AG10803 (cell line): ENCODE data around the gene MRPS27.
A peak's percentile ranks its signal among the peaks of the same experiment; 100 is the strongest.

Source experiments
- DNase-seq: peaks from one replicate; pipeline ENCODE4 v3.0.0; 2010; ENCODE audit warnings: low read depth
- H3K4me3 ChIP-seq: 2 replicates; pipeline ENCODE4 v1.5.1; 2011; ENCODE audit warnings: mild to moderate bottlenecking, low read length, control low read depth
- TF ChIP-seq, protein P1 (sequence below): conservative IDR thresholded peaks from 2 replicates; pipeline ENCODE4 v1.5.1; 2011; ENCODE audit warnings: mild to moderate bottlenecking, low read length, control low read depth, inconsistent platforms

MRPS27 gene

DNA sequence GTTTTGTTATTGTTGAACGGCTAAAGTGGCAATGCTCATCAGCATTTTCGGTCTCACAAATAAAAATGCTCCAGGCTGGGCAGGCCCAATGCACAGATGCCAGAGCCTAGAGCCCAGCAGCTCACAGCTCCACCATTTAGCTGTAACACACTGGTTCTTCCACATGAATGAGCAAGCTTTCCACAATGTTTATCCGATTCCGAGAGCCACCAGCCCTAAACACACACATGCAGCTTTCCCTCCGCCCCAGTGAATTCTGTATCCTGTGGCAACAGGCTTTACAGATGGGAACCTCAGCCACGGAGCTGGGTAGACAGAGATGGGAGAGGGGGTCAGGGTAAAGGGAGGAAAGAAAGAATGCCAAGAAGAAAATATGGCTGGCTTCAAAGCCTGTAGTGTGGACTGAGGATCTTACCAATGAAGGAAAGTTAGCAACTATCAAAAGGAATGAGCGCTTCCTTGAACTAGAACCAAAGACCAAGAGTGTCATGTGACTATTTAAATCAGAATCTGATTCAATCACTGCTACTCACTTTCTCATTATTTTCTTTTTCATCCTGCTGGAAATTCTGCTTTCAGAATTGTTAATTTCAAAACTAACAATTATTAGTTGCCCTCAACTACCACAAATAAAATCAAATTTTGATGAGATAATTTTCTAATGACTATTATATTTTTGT lies 77.1 kb downstream of the MRPS27 start:
- H3K4me3 ChIP-seq: no peak overlapping the region
- no peak for DNase-seq
- TF ChIP-seq, protein P1, sequence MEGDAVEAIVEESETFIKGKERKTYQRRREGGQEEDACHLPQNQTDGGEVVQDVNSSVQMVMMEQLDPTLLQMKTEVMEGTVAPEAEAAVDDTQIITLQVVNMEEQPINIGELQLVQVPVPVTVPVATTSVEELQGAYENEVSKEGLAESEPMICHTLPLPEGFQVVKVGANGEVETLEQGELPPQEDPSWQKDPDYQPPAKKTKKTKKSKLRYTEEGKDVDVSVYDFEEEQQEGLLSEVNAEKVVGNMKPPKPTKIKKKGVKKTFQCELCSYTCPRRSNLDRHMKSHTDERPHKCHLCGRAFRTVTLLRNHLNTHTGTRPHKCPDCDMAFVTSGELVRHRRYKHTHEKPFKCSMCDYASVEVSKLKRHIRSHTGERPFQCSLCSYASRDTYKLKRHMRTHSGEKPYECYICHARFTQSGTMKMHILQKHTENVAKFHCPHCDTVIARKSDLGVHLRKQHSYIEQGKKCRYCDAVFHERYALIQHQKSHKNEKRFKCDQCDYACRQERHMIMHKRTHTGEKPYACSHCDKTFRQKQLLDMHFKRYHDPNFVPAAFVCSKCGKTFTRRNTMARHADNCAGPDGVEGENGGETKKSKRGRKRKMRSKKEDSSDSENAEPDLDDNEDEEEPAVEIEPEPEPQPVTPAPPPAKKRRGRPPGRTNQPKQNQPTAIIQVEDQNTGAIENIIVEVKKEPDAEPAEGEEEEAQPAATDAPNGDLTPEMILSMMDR: no peak

DNA sequence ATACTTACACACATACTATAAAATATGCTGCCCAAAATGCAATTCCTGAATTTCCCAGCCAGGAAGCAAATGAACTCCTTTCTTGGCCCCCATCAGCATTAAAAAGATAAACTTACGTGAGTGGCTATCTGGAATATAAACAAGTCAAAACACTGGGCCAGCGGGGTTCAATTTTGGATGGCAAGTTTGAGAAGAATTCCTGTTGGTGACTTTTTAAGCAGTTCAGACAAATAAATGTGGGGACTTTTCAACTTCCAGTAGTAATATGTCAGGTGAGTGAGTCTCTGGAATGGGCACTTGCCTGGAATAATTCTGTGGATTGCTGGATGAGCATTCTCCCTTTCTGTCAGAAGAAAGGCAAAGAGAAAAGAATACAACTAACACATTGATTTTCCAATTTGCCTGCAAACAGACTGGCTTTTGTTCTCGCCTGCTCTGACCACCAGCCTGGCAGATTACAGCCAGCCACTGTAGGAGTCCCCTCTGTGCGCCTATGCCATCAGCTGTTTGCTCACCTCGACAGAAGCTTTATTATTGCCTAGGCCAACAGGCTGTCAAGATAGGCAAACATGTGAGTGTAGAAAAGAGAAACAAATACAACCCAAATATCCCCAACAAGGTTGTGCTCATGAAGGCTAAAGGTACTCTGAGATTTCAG lies 78.6 kb downstream of the MRPS27 start:
- no peak overlapping the region for H3K4me3 ChIP-seq
- TF ChIP-seq, protein P1: no peak
- DNase-seq: no peak

DNA sequence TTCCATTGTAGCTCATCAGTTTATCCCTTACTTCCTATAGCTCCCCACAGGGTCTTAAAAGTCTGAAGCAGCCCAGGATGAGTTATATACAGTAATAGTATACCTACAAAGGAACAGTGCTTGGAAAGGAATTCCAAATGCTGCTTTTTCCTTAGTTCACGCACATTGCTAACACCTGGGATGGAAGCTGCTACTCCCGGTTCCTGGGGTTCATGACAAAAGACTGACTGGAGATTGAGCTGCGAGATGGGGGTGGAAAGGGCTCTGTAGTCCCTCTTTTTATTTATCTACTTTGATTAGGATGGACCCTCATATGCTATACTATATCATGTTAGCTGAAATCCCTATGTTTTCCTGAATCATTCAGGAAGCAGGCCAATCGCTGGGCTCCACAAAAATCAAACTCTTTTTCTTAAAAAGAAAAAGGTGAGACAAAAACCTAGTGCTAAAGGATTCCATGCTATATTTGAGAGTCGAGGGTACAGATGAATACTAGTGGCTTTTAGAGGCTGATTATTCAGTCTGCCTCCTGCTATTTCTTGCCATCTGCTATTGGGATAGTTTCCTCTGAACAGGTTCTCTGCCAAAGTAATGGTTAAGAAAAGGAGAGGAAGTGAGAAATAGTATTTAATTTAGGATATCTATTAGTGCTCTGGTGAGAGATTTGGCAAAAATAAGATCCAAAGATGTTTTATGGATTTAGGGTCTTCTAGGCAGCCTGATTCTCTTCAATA lies 81.2 kb downstream of the MRPS27 start:
- TF ChIP-seq, protein P1: no peak
- DNase-seq: no peak
- no peak overlapping the region for H3K4me3 ChIP-seq

DNA sequence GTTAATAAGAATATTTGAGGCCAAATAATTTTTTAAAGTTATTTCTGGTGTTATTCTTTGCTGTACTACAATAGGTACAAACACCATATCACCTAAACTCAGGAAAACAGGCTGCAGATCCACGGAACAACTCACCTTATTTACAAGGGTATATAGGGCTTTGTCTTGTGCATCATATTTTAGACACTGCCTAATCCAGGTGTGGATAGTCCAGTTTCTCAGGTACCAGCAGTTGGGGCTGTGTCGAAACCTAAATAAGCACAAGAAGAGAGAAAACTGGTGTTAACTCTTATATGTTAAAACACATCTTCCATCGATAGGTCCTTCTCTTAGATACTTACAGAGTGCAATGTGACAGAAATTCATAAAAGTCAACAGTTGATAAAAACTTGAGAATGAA lies 82.2 kb downstream of the MRPS27 start:
- TF ChIP-seq, protein P1: no peak
- DNase-seq: no peak
- H3K4me3 ChIP-seq: no peak overlapping the region

DNA sequence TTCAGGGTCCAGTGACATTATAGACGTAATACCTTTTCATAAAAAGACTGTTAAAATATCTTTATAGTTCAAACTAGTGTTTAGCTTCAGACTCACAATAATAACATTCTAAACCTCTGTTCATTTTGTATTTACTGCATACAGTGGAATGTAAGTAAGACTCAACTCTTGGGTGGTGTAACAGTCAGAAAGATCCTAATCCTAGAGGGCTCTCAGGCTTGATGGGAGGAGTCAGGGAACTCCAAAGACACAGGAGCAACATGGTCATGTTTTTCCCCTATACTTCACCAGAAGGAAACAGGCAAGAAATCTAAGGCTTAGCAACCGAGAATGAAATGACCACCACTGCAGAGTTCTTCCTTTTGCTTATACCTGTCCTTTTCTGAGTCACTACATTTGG lies 82.6 kb downstream of the MRPS27 start:
- H3K4me3 ChIP-seq: no peak overlapping the region
- DNase-seq: peak; percentile 37
- TF ChIP-seq, protein P1: no peak

DNA sequence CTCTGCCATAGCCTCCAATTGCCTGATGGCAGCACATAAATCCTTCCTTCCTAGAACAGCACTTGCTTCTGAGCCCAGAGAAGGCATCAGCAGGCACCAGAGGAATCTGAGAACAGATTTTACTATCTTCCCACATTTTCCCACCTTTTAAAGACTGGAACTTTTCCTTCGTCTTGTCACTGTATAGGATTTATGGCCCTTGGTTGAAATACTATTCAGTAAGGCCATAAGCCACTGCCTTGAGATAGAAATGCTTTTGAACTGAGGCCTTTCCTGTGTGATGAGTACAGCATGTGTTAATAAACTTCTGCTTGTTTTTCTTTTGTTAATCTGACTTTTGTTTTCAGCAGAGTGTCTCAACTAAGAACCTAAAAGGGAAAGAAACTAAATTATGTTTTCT lies 84.3 kb downstream of the MRPS27 start:
- no peak overlapping the region for H3K4me3 ChIP-seq
- peak; percentile 51 for DNase-seq
- TF ChIP-seq, protein P1: no peak

DNA sequence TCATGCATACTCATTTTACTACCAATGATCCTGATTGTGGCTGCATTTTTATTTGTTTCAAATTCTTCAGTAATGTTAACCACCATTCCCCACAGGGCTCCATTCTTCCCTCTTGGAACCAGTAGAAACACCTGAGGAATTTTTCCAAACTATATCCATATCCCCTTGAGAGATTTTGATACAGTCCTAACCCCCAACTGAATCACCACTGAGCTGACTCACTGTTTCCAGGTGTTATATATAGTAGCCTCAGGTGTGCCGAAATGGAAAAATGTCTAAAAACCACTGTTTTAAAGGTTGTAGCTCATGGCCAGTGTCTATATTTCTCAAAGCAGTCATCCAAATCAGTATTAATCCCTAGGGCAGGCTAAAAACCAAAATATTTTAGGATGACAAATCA lies 85.2 kb downstream of the MRPS27 start:
- TF ChIP-seq, protein P1: no peak
- DNase-seq: no peak
- no peak overlapping the region for H3K4me3 ChIP-seq
